GM23338 (cell line): ENCODE data around the gene ANKRD11. TPM values are rescaled to one million over a fixed set of nuclear protein-coding genes. Genes with fewer than 3 reads are reported as not detected.
"Not testable (repeated sequence)": the region's sequence is repeated elsewhere in the genome, so short reads cannot be mapped to it uniquely, and the experiment has no call there.

Experiments used
- ATAC-seq: fragments of 200-7000 bp; cut with Tn5 transposase; 3 replicates; pipeline ENCODE4 v1.9.1; 2020
- DNase-seq: peaks from one replicate; pipeline ENCODE4 v3.0.0-alpha.2; 2015; ENCODE audit warnings: low spot score
- H2AFZ ChIP-seq: fragments of 200-600 bp; sonication (generic); 2 replicates; pipeline ENCODE4 v1.8.0; 2016; ENCODE audit warnings: antibody characterized with exemption, mild to moderate bottlenecking, moderate library complexity
- H3F3A ChIP-seq: fragments of 200-600 bp; sonication (generic); replicated peaks from 2 replicates; pipeline ENCODE4 v1.8.0; 2017; ENCODE audit warnings: antibody characterized with exemption, mixed run types, low read depth
- H3K27ac ChIP-seq: fragments of 200-600 bp; sonication (generic); 2 replicates; pipeline ENCODE4 v1.6.1; 2016; ENCODE audit warnings: low read depth
- H3K27me3 ChIP-seq: fragments of 200-600 bp; sonication (generic); 2 replicates; pipeline ENCODE4 v1.8.0; 2016; ENCODE audit warnings: mild to moderate bottlenecking, mixed run types, moderate library complexity; ENCODE audit not compliant: insufficient read depth
- H3K36me3 ChIP-seq: fragments of 200-600 bp; sonication (generic); 2 replicates; pipeline ENCODE4 v1.8.0; 2016; ENCODE audit warnings: mild to moderate bottlenecking; ENCODE audit not compliant: insufficient read depth
- H3K4me1 ChIP-seq: fragments of 200-600 bp; sonication (generic); 2 replicates; pipeline ENCODE4 v1.8.0; 2016; ENCODE audit warnings: mild to moderate bottlenecking, moderate library complexity; ENCODE audit not compliant: insufficient read depth
- H3K4me2 ChIP-seq: fragments of 200-600 bp; sonication (generic); 2 replicates; pipeline ENCODE4 v1.7.1; 2017; ENCODE audit warnings: mixed run types
- H3K4me3 ChIP-seq: fragments of 200-600 bp; sonication (generic); 2 replicates; pipeline ENCODE4 v1.6.1; 2016; ENCODE audit warnings: mixed run types
- H3K79me2 ChIP-seq: fragments of 200-600 bp; sonication (generic); replicated peaks from 2 replicates; pipeline ENCODE4 v1.8.0; 2017; ENCODE audit warnings: mild to moderate bottlenecking; ENCODE audit not compliant: insufficient read depth
- H3K9me2 ChIP-seq: fragments of 200-600 bp; sonication (generic); 2 replicates; pipeline ENCODE4 v1.8.0; 2017; ENCODE audit not compliant: insufficient read depth
- H4K20me1 ChIP-seq: fragments of 200-600 bp; sonication (generic); replicated peaks from 2 replicates; pipeline ENCODE4 v1.8.0; 2017; ENCODE audit warnings: mild to moderate bottlenecking; ENCODE audit not compliant: insufficient read depth
- H3K27ac Mint-ChIP-seq: 2 replicates; pipeline ENCODE4 v1.8.0; 2020; ENCODE audit warnings: inconsistent platforms, mild to moderate bottlenecking, moderate library complexity, mixed read lengths
- H3K27me3 Mint-ChIP-seq: 3 replicates; pipeline ENCODE4 v1.8.0; 2022; ENCODE audit warnings: low read depth, mild to moderate bottlenecking, moderate library complexity, mixed read lengths, inconsistent platforms; ENCODE audit not compliant: insufficient read depth, poor library complexity
- H3K36me3 Mint-ChIP-seq: 3 replicates; pipeline ENCODE4 v1.8.0; 2021; ENCODE audit warnings: low read depth, mild to moderate bottlenecking, inconsistent platforms, moderate library complexity, mixed read lengths
- H3K4me1 Mint-ChIP-seq: 3 replicates; pipeline ENCODE4 v1.8.0; 2020; ENCODE audit warnings: mild to moderate bottlenecking, inconsistent platforms, mixed read lengths
- H3K4me3 Mint-ChIP-seq: 3 replicates; pipeline ENCODE4 v1.8.0; 2021; ENCODE audit warnings: moderate library complexity, mild to moderate bottlenecking, inconsistent platforms, mixed read lengths
- H3K9me3 Mint-ChIP-seq: 3 replicates; pipeline ENCODE4 v1.8.0; 2020; ENCODE audit warnings: moderate library complexity, mild to moderate bottlenecking, inconsistent platforms, mixed read lengths
- CREB1 ChIP-seq: fragments of 250-450 bp; sonication (Bioruptor Pico); IDR thresholded peaks from 2 replicates; pipeline ENCODE4 v1.5.0; 2020; ENCODE audit warnings: low read depth, mild to moderate bottlenecking, moderate library complexity
- CTCF ChIP-seq, 2 experiments: fragments of 200-600 bp in 1 of 2; sonication (generic) in 1 of 2; conservative IDR thresholded peaks; 2 replicates each; pipeline versions ENCODE4 v1.5.1 to v1.6.1; 2016 to 2017; ENCODE audit warnings: antibody characterized with exemption in 2 of 2, low read depth in 2 of 2, mild to moderate bottlenecking in 2 of 2, moderate library complexity in 1 of 2
- EZH2 ChIP-seq: fragments of 200-600 bp; sonication (generic); IDR thresholded peaks from one replicate; pipeline ENCODE4 v1.8.0; 2017; ENCODE audit warnings: antibody characterized with exemption, mild to moderate bottlenecking, low read depth; ENCODE audit not compliant: unreplicated experiment
- POLR2AphosphoS5 ChIP-seq: IDR thresholded peaks from 2 replicates; pipeline ENCODE4 v1.6.1; 2016; ENCODE audit warnings: antibody characterized with exemption, low read depth
- REST ChIP-seq: IDR thresholded peaks from one replicate; pipeline ENCODE4 v1.6.1; 2018; ENCODE audit warnings: antibody characterized with exemption; ENCODE audit not compliant: unreplicated experiment
- ZNF462 ChIP-seq: fragments of 250-450 bp; sonication (Bioruptor Pico); IDR thresholded peaks from 2 replicates; pipeline ENCODE4 v1.5.0; 2020; ENCODE audit warnings: mild to moderate bottlenecking, moderate library complexity
- polyA plus RNA-seq: library from polyadenylated mRNA; unstranded; fragments of >200 nt; fragmentation: Nextera tagmentation; extraction: Ambion mirVana; gene quantifications from 2 replicates; pipeline ENCODE4 v1.2.1, GENCODE V29; 2016
- total RNA-seq: library from RNA; depleted of rRNA; stranded (reverse); fragments of >200 nt; shearing (Covaris generic); gene quantifications from 2 replicates; pipeline ENCODE4 v1.2.3, GENCODE V29; 2014

The ANKRD11 gene
- total and polyA plus RNA-seq, 2 experiments from 2014 or later = 130 to 159 TPM

- DNase-seq (no peak), ATAC-seq (peak; percentile 41)
- peaks cover 12% of the 10 kb centered on the region; the same call in 1 of the 2 replicates for H3F3A ChIP-seq
- no peak overlapping the region for H3K4me2 ChIP-seq
- Mint-ChIP-seq H3K27me3 (peaks cover 35% of the 10 kb centered on the region), H3K4me3 (no peak overlapping the region), H3K27ac (peak overlapping the region; percentile 68), H3K4me1 (peaks cover 35% of the 10 kb centered on the region), H3K36me3 (peaks cover 45% of the 10 kb centered on the region), H3K9me3 (no peaks in the 10 kb centered on the region; the same call in 1 of the 3 replicates)
- no peaks in the 10 kb centered on the region for H3K9me2 ChIP-seq
- H3K36me3 ChIP-seq = no peaks in the 10 kb centered on the region
- peaks cover 15% of the 10 kb centered on the region for H3K4me1 ChIP-seq
- no peak overlapping the region for H2AFZ ChIP-seq
- H3K4me3 ChIP-seq = no peak overlapping the region
- TF ChIP-seq ZNF462 (CRISPR knock-in tag) (no peak), CREB1 (CRISPR knock-in tag) (no peak), CTCF (conservative IDR thresholded peaks at IDR 0.05; ENCODE audit: low read depth in 2 of 2) (peak in 1 of 2 experiments; percentile 28; a peak in 2 of 4 replicates), EZH2 (no peak), POLR2AphosphoS5 (no peak), REST (no peak)
- H3K27ac ChIP-seq = no peak overlapping the region
- H3K79me2 ChIP-seq = peaks cover 78% of the 10 kb centered on the region
- H3K27me3 ChIP-seq = no peaks in the 10 kb centered on the region
- H4K20me1 ChIP-seq = peaks cover 40% of the 10 kb centered on the region
Observed at GRCh38 chr16:89300311-89300975, 189.9 kb downstream of the ANKRD11 start.

- H3K4me3 ChIP-seq, H3K4me2 ChIP-seq, H3K4me3 Mint-ChIP-seq, DNase-seq, H3K27ac ChIP-seq, H3K27me3 ChIP-seq, H3K9me2 ChIP-seq, H3K9me3 Mint-ChIP-seq, H2AFZ ChIP-seq, H3K36me3 ChIP-seq, H3K27ac Mint-ChIP-seq, ATAC-seq: not testable (repeated sequence)
- Histone ChIP-seq H4K20me1 (peaks cover 44% of the 10 kb centered on the region), H3F3A (peaks cover 15% of the 10 kb centered on the region; the same call in 1 of the 2 replicates), H3K4me1 (peaks cover 24% of the 10 kb centered on the region), H3K79me2 (peaks cover 83% of the 10 kb centered on the region)
- Mint-ChIP-seq H3K27me3 (peaks cover 39% of the 10 kb centered on the region), H3K4me1 (peaks cover 43% of the 10 kb centered on the region), H3K36me3 (peaks cover 40% of the 10 kb centered on the region)
Observed at GRCh38 chr16:89299357-89300111, 190.8 kb downstream of the ANKRD11 start.
